ENCODE results near the gene PRXL2C. TPM values are rescaled to one million over a fixed set of nuclear protein-coding genes. Genes with fewer than 3 reads are reported as not detected.
A peak's percentile ranks its signal among the peaks of the same experiment; 100 is the strongest.
"Not testable (repeated sequence)": the region's sequence is repeated elsewhere in the genome, so short reads cannot be mapped to it uniquely, and the experiment has no call there.

The PRXL2C gene
- total RNA-seq, 1 donor from 2014 or later = 16.7 TPM

- H3K27me3 ChIP-seq (ENCODE audit: control insufficient read depth in 3 of 3, insufficient read depth in 3 of 3, low read length in 3 of 3) = no peaks in the 10 kb centered on the region
- peak overlapping the region; percentile 59 for H3K27ac ChIP-seq (ENCODE audit: low read depth, low read length)
- H3K4me3 ChIP-seq (ENCODE audit: low read length in 3 of 3) = no peak overlapping the region
- H3K4me1 ChIP-seq (ENCODE audit: control insufficient read depth in 3 of 3, insufficient read depth in 3 of 3, low read length in 3 of 3) = peaks cover 16 to 26% (median 17%) of the 10 kb centered on the region in 3 donors
- H3K9ac ChIP-seq (ENCODE audit: low read depth in 1 of 3, low read length in 3 of 3) = peak overlapping the region in 2 of 3 donors; percentile 27 to 40
- H3K9me3 ChIP-seq (ENCODE audit: control insufficient read depth in 3 of 3, low read length in 3 of 3) = no peaks in the 10 kb centered on the region
- peaks cover 0 to 10% (median 9%) of the 10 kb centered on the region in 3 donors for H3K36me3 ChIP-seq (ENCODE audit: control insufficient read depth in 3 of 3, insufficient read depth in 3 of 3, low read length in 3 of 3)
Measured at GRCh38 chr9:96649620-96650324, 5.3 kb downstream of the PRXL2C start.

DNA sequence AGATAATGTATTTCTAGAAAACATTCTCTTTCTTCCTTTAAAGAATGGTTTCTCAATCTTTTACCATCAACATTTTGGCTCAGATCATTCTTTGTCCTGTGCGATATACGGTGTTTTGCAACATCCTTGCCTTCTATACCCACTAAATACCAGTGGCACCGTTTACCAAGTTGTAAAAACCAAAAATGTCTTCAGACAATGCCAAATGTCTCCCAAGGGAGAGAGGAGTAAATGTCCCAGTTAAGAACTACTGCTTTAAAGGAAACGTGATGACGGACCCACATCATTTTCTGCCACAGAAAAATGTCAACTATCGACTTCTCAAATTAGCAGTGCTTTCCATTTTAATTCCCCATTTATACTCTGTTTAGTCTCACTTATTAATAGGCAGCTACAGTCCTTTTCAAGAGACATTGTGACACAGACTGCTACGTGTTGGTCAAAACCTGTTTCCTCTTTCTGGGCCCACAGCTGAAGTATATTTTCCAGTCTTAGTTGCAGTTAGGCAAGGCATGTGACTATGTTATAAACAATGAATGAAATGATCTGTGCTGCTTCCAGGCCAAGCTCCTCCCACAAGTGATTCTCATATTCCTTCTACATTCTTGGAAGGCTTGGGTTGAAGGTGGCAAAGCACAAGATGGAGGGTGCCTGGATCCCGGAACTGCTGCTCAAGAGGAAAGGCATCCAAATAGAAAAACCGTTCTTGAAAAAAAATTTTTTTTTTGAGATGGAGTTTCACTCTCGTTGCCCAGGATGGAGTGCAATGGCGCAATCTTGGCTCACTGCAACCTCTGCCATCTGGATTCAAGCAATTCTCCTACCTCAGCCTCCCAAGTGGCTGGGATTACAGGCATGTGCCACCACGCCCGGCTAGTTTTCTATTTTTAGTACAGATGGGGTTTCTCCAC, 8.8 kb downstream of the PRXL2C start:
- peak overlapping the region in 2 of 3 donors; percentile 35 to 40 for H3K9ac ChIP-seq (ENCODE audit: low read depth in 1 of 3, low read length in 3 of 3)
- H3K4me3 ChIP-seq (ENCODE audit: low read length in 3 of 3) = peak overlapping the region; percentile 3 to 27 (median 4)
- H3K4me1 ChIP-seq (ENCODE audit: control insufficient read depth in 3 of 3, insufficient read depth in 3 of 3, low read length in 3 of 3) = peaks cover 13 to 14% (median 14%) of the 10 kb centered on the region in 3 donors
- H3K36me3 ChIP-seq (ENCODE audit: control insufficient read depth in 3 of 3, insufficient read depth in 3 of 3, low read length in 3 of 3) = peaks cover 2 to 19% (median 10%) of the 10 kb centered on the region in 3 donors
- peak overlapping the region; percentile 87 for H3K27ac ChIP-seq (ENCODE audit: low read depth, low read length)
- H3K9me3 ChIP-seq (ENCODE audit: control insufficient read depth in 3 of 3, low read length in 3 of 3) = no peaks in the 10 kb centered on the region
- no peaks in the 10 kb centered on the region for H3K27me3 ChIP-seq (ENCODE audit: control insufficient read depth in 3 of 3, insufficient read depth in 3 of 3, low read length in 3 of 3)

DNA sequence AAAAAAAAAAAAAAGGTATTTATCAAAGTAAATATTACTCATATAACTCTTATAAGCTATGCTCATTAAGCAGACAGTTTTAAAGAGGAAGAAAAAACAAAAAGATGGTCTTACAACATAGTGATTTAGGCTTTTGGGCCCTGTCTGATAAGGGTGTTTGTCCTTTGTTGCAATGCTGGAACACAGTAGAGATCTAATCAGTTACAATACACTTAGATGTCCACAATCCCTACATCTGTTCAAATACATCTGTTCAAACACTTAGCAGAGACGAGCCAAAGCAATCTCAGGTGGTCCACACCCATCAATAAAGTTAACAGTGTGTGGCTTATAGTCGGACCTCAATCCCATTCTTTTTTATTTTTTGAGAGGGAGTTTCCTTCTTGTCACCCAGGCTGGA, 11.0 kb downstream of the PRXL2C start:
- no peaks in the 10 kb centered on the region for H3K27me3 ChIP-seq (ENCODE audit: control insufficient read depth in 3 of 3, insufficient read depth in 3 of 3, low read length in 3 of 3)
- no peaks in the 10 kb centered on the region for H3K9me3 ChIP-seq (ENCODE audit: control insufficient read depth in 3 of 3, low read length in 3 of 3)
- H3K4me1 ChIP-seq (ENCODE audit: control insufficient read depth in 3 of 3, insufficient read depth in 3 of 3, low read length in 3 of 3) = peaks cover 7 to 10% (median 7%) of the 10 kb centered on the region in 3 donors
- no peak overlapping the region for H3K27ac ChIP-seq (ENCODE audit: low read depth, low read length)
- H3K36me3 ChIP-seq (ENCODE audit: control insufficient read depth in 3 of 3, insufficient read depth in 3 of 3, low read length in 3 of 3) = peaks cover 0 to 12% (median 2%) of the 10 kb centered on the region in 3 donors
- H3K4me3 ChIP-seq (ENCODE audit: low read length in 3 of 3) = no peak overlapping the region
- no peak overlapping the region for H3K9ac ChIP-seq (ENCODE audit: low read depth in 1 of 3, low read length in 3 of 3)

- Histone ChIP-seq H3K9ac (ENCODE audit: low read depth in 1 of 3, low read length in 3 of 3) (no peak overlapping the region), H3K36me3 (ENCODE audit: control insufficient read depth in 3 of 3, insufficient read depth in 3 of 3, low read length in 3 of 3) (peaks cover 0 to 10% (median 2%) of the 10 kb centered on the region in 3 donors), H3K4me1 (ENCODE audit: control insufficient read depth in 3 of 3, insufficient read depth in 3 of 3, low read length in 3 of 3) (peaks cover 4 to 6% (median 5%) of the 10 kb centered on the region in 3 donors), H3K9me3 (ENCODE audit: control insufficient read depth in 3 of 3, low read length in 3 of 3) (no peaks in the 10 kb centered on the region), H3K27ac (ENCODE audit: low read depth, low read length) (no peak overlapping the region), H3K4me3 (ENCODE audit: low read length in 3 of 3) (no peak overlapping the region), H3K27me3 (ENCODE audit: control insufficient read depth in 3 of 3, insufficient read depth in 3 of 3, low read length in 3 of 3) (no peaks in the 10 kb centered on the region)
Measured at GRCh38 chr9:96641514-96641913, 13.6 kb downstream of the PRXL2C start.

- Histone ChIP-seq H3K36me3 (ENCODE audit: control insufficient read depth in 3 of 3, insufficient read depth in 3 of 3, low read length in 3 of 3) (peaks cover 0 to 7% (median 2%) of the 10 kb centered on the region in 3 donors), H3K27ac (ENCODE audit: low read depth, low read length) (no peak overlapping the region), H3K9ac (ENCODE audit: low read depth in 1 of 3, low read length in 3 of 3) (no peak overlapping the region), H3K4me1 (ENCODE audit: control insufficient read depth in 3 of 3, insufficient read depth in 3 of 3, low read length in 3 of 3) (no peaks in the 10 kb centered on the region), H3K4me3 (ENCODE audit: low read length in 3 of 3) (no peak overlapping the region), H3K27me3 (ENCODE audit: control insufficient read depth in 3 of 3, insufficient read depth in 3 of 3, low read length in 3 of 3) (no peaks in the 10 kb centered on the region), H3K9me3 (ENCODE audit: control insufficient read depth in 3 of 3, low read length in 3 of 3) (no peaks in the 10 kb centered on the region)
Measured at GRCh38 chr9:96638606-96639364, 16.3 kb downstream of the PRXL2C start.

DNA sequence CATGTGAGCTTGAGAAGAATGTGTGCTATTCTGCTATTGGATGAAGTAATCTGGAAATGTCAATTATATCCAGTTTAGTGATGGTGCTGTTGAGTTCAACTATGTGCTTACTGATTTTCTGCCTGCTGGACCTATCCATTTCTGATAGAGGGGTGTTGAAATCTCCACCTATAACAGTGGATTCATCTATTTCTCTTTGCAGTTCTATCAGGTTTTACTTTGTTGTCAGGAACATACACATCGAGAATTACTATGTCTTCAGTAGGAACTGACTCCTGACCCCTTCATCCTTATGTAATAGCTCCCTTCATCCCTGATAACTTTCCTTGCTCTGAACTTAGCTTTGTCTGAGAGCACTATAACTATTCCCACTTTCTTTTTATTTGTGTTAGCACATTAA, 18.7 kb downstream of the PRXL2C start:
- Histone ChIP-seq H3K4me3 (ENCODE audit: low read length in 3 of 3) (no peak overlapping the region), H3K9ac (ENCODE audit: low read depth in 1 of 3, low read length in 3 of 3) (no peak overlapping the region), H3K27me3 (ENCODE audit: control insufficient read depth in 3 of 3, insufficient read depth in 3 of 3, low read length in 3 of 3) (peaks cover 0 to 6% (median 0%) of the 10 kb centered on the region in 3 donors), H3K9me3 (ENCODE audit: control insufficient read depth in 3 of 3, low read length in 3 of 3) (no peaks in the 10 kb centered on the region), H3K27ac (ENCODE audit: low read depth, low read length) (no peak overlapping the region), H3K36me3 (ENCODE audit: control insufficient read depth in 3 of 3, insufficient read depth in 3 of 3, low read length in 3 of 3) (no peaks in the 10 kb centered on the region), H3K4me1 (ENCODE audit: control insufficient read depth in 3 of 3, insufficient read depth in 3 of 3, low read length in 3 of 3) (no peaks in the 10 kb centered on the region)

DNA sequence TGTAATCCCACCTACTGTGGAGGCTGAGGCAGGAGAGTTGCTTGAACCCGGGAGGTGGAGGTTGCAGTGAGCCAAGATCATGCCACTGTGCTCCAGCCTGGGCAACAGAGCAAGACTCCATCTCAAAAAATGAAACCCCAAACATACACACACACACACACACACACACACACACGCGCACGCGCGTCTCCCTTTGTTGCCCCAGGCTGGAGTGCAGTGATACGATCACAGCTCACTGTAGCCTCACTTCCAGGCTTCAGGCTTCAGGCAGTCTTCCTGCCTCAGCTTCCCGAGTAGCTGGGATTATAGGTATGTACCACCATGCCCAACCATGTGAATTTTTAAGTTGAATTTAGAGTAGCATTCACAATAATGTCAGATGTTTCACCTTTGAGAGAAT, 21.5 kb downstream of the PRXL2C start:
- H3K27ac ChIP-seq (ENCODE audit: low read depth, low read length); H3K36me3 ChIP-seq (ENCODE audit: control insufficient read depth in 3 of 3, insufficient read depth in 3 of 3, low read length in 3 of 3); H3K9me3 ChIP-seq (ENCODE audit: control insufficient read depth in 3 of 3, low read length in 3 of 3); H3K27me3 ChIP-seq (ENCODE audit: control insufficient read depth in 3 of 3, insufficient read depth in 3 of 3, low read length in 3 of 3); H3K9ac ChIP-seq (ENCODE audit: low read depth in 1 of 3, low read length in 3 of 3); H3K4me1 ChIP-seq (ENCODE audit: control insufficient read depth in 3 of 3, insufficient read depth in 3 of 3, low read length in 3 of 3); H3K4me3 ChIP-seq (ENCODE audit: low read length in 3 of 3): not testable (repeated sequence)

DNA sequence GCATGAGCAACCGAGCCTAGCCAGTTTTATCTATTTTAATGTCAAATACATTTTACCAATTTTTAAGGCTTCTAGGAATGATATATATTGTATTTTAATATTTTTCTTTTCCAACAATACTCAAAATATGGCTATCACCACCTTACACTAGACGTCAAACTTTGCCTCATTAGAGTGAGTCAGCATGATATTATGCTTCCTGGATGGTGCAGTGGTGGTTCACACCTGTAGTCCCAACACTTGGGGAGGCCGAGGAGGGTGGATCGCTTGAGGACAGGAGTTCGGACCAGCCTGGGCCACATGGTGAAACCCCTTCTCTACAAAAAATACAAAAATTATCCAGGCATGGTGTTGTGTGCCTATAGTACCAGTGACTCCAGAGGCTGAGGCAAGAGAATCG, 28.2 kb downstream of the PRXL2C start:
- Histone ChIP-seq H3K9ac (ENCODE audit: low read depth in 1 of 3, low read length in 3 of 3) (no peak overlapping the region), H3K4me3 (ENCODE audit: low read length in 3 of 3) (no peak overlapping the region), H3K9me3 (ENCODE audit: control insufficient read depth in 3 of 3, low read length in 3 of 3) (no peaks in the 10 kb centered on the region), H3K27ac (ENCODE audit: low read depth, low read length) (no peak overlapping the region), H3K4me1 (ENCODE audit: control insufficient read depth in 3 of 3, insufficient read depth in 3 of 3, low read length in 3 of 3) (no peaks in the 10 kb centered on the region), H3K36me3 (ENCODE audit: control insufficient read depth in 3 of 3, insufficient read depth in 3 of 3, low read length in 3 of 3) (no peaks in the 10 kb centered on the region), H3K27me3 (ENCODE audit: control insufficient read depth in 3 of 3, insufficient read depth in 3 of 3, low read length in 3 of 3) (peaks cover 0 to 6% (median 5%) of the 10 kb centered on the region in 3 donors)

GRCh38 chr9:96621618-96622017, 33.5 kb downstream of the PRXL2C start:
- Histone ChIP-seq H3K27me3 (ENCODE audit: control insufficient read depth in 3 of 3, insufficient read depth in 3 of 3, low read length in 3 of 3) (no peaks in the 10 kb centered on the region), H3K4me1 (ENCODE audit: control insufficient read depth in 3 of 3, insufficient read depth in 3 of 3, low read length in 3 of 3) (peaks cover 6 to 16% (median 11%) of the 10 kb centered on the region in 3 donors), H3K9me3 (ENCODE audit: control insufficient read depth in 3 of 3, low read length in 3 of 3) (no peaks in the 10 kb centered on the region), H3K4me3 (ENCODE audit: low read length in 3 of 3) (no peak overlapping the region), H3K36me3 (ENCODE audit: control insufficient read depth in 3 of 3, insufficient read depth in 3 of 3, low read length in 3 of 3) (no peaks in the 10 kb centered on the region), H3K9ac (ENCODE audit: low read depth in 1 of 3, low read length in 3 of 3) (no peak overlapping the region), H3K27ac (ENCODE audit: low read depth, low read length) (no peak overlapping the region)
